GM12878 (cell line): ENCODE measurements around the gene TMEM86B. TPM values are rescaled to one million over a fixed set of nuclear protein-coding genes. Genes with fewer than 3 reads are reported as not detected.

Experiments used
- ATAC-seq: fragments of 200-7000 bp; cut with Tn5 transposase; 3 replicates; pipeline ENCODE4 v1.9.1; 2020; ENCODE audit warnings: mild to moderate bottlenecking, moderate library complexity
- BruUV-seq: library from RNA; stranded (reverse); fragments of 400-500 nt; replicated peaks from 2 replicates; lab custom pipeline; 2021; lab: Mats Ljungman, UMichigan
- CTCF ChIA-PET: fragments of 300-600 bp; sonication (Branson Sonifier 250); formaldehyde crosslinking; extraction: SDS; loops from one replicate; lab custom pipeline; 2021; ENCODE audit warnings: inconsistent platforms; lab: Yijun Ruan, JAX
- POLR2A ChIA-PET: fragments of 350-600 bp; formaldehyde crosslinking; extraction: SDS; loops from one replicate; lab custom pipeline; 2021; ENCODE audit warnings: inconsistent platforms; lab: Charles Lee
- RAD21 ChIA-PET: fragments of 300-600 bp; sonication (Branson Sonifier 250); formaldehyde crosslinking; loops from one replicate; lab custom pipeline; 2023; ENCODE audit warnings: antibody characterized with exemption; ENCODE audit not compliant: unreplicated experiment; lab: Charles Lee
- SMC1A ChIA-PET: fragments of 300-600 bp; sonication (Branson Sonifier 250); formaldehyde crosslinking; loops from one replicate; lab custom pipeline; 2023; ENCODE audit not compliant: unreplicated experiment, uncharacterized antibody; lab: Charles Lee
- DNase-seq: peaks from one replicate; pipeline ENCODE4 v3.0.0-alpha.2; 2011; ENCODE audit warnings: low read depth, low spot score
- FAIRE-seq: peaks from 3 replicates; lab custom pipeline; 2011; peaks lifted over from hg19 to GRCh38; lab: Jason Lieb, UNC
- H2AFZ ChIP-seq: 2 replicates; pipeline ENCODE4 v1.6.0; 2011; ENCODE audit warnings: low read depth, low read length, control low read depth; ENCODE audit not compliant: control insufficient read depth
- H3K27ac ChIP-seq: 2 replicates; pipeline ENCODE4 v1.5.1; 2011; ENCODE audit warnings: control low read depth; ENCODE audit not compliant: control insufficient read depth, insufficient read depth
- H3K27me3 ChIP-seq, 2 experiments: replicated peaks in 1 of 2; 2 replicates each; pipeline versions ENCODE4 v1.6.0 to v1.6.1; 2011; ENCODE audit warnings: low read length in 1 of 2; ENCODE audit not compliant: control insufficient read depth in 2 of 2, insufficient read depth in 2 of 2
- H3K36me3 ChIP-seq, 2 experiments: 2 replicates each; pipeline ENCODE4 v1.5.1; 2011; ENCODE audit warnings: low read length in 1 of 2; ENCODE audit not compliant: control insufficient read depth in 2 of 2, insufficient read depth in 2 of 2
- H3K4me1 ChIP-seq: 2 replicates; pipeline ENCODE4 v1.6.1; 2011; ENCODE audit warnings: mild to moderate bottlenecking, low read length, moderate library complexity, mixed read lengths; ENCODE audit not compliant: control insufficient read depth, insufficient read depth
- H3K4me2 ChIP-seq: 2 replicates; pipeline ENCODE4 v1.6.0; 2011; ENCODE audit warnings: control low read depth; ENCODE audit not compliant: control insufficient read depth, insufficient read depth
- H3K4me3 ChIP-seq: fragments of 200-600 bp; sonication (generic); 2 replicates; pipeline ENCODE4 v1.5.1; 2016
- H3K79me2 ChIP-seq: 2 replicates; pipeline ENCODE4 v1.6.0; 2011; ENCODE audit warnings: low read length; ENCODE audit not compliant: control insufficient read depth, insufficient read depth
- H3K9ac ChIP-seq: 2 replicates; pipeline ENCODE4 v1.8.0; 2011; ENCODE audit warnings: low read length, control low read depth, mixed read lengths; ENCODE audit not compliant: control insufficient read depth, insufficient read depth
- H3K9me3 ChIP-seq: replicated peaks from 3 replicates; pipeline ENCODE4 v1.5.1; 2011; ENCODE audit warnings: mild to moderate bottlenecking, low read length; ENCODE audit not compliant: control insufficient read depth, insufficient read depth
- H4K20me1 ChIP-seq: 2 replicates; pipeline ENCODE4 v1.6.0; 2011; ENCODE audit not compliant: control insufficient read depth, insufficient read depth
- CREM ChIP-seq: IDR thresholded peaks from 2 replicates; pipeline ENCODE4 v1.6.1; 2014; ENCODE audit warnings: antibody characterized with exemption, low read depth
- HSF1 ChIP-seq: fragments of 150-350 bp; IDR thresholded peaks from 2 replicates; pipeline ENCODE4 v1.6.1; 2014; ENCODE audit warnings: mild to moderate bottlenecking, low read depth, low read length
- MAX ChIP-seq: IDR thresholded peaks from 2 replicates; pipeline ENCODE4 v1.6.1; 2012; ENCODE audit warnings: low read depth, low read length, improper control_type of control experiment
- NR2C1 ChIP-seq: fragments of 450-650 bp; IDR thresholded peaks from 2 replicates; pipeline ENCODE4 v1.6.1; 2017; ENCODE audit warnings: antibody characterized with exemption, mild to moderate bottlenecking, moderate library complexity
- PAX5 ChIP-seq: IDR thresholded peaks from 2 replicates; pipeline ENCODE4 v1.6.1; 2011; ENCODE audit warnings: low read depth, low read length, borderline replicate concordance
- POLR2AphosphoS5 ChIP-seq: IDR thresholded peaks from 2 replicates; pipeline ENCODE4 v1.6.1; 2011; ENCODE audit warnings: mild to moderate bottlenecking, low read length, inconsistent platforms
- RAD51 ChIP-seq: fragments of 450-650 bp; IDR thresholded peaks from 2 replicates; pipeline ENCODE4 v1.6.1; 2016; ENCODE audit warnings: moderate library complexity, mild to moderate bottlenecking, inconsistent platforms
- RB1 ChIP-seq: fragments of 450-650 bp; formaldehyde crosslinking; IDR thresholded peaks from 2 replicates; pipeline ENCODE4 v1.6.1; 2017; ENCODE audit warnings: mild to moderate bottlenecking, borderline replicate concordance
- ZBTB11 ChIP-seq: fragments of 450-650 bp; formaldehyde crosslinking; IDR thresholded peaks from 2 replicates; pipeline ENCODE4 v1.5.0; 2022; ENCODE audit warnings: mild to moderate bottlenecking, missing genetic modification characterization
- ZNF384 ChIP-seq: IDR thresholded peaks from 2 replicates; pipeline ENCODE4 v1.6.1; 2012; ENCODE audit warnings: low read depth, mild to moderate bottlenecking, low read length, improper control_type of control experiment, borderline replicate concordance
- ZNF622 ChIP-seq: fragments of 450-650 bp; IDR thresholded peaks from 2 replicates; pipeline ENCODE4 v1.6.1; 2017; ENCODE audit warnings: mild to moderate bottlenecking, inconsistent platforms
- WGBS: methylation state at CpG from one replicate; pipeline ENCODE4 v1.1.6; 2016; ENCODE audit warnings: low lambda C conversion rate; ENCODE audit not compliant: insufficient replicate concordance, insufficient coverage; ENCODE audit errors: missing lambda C conversion rate; 5-methylcytosine and 5-hydroxymethylcytosine counted together
- in situ Hi-C: fragments of 300-500 bp; cut with MboI; formaldehyde crosslinking; loops from 9 replicates; pipeline ENCODE4 v1.14.3; 2018; ENCODE audit warnings: mixed read lengths
- intact Hi-C: fragments of 100-400 bp; cut with micrococcal nuclease; formaldehyde crosslinking; loops from one replicate; pipeline ENCODE4 v1.14.2; 2022; ENCODE audit not compliant: unreplicated experiment
- polyA plus RNA-seq, 11 experiments: library from polyadenylated mRNA; depleted of rRNA in 4 of 11; unstranded in 6 of 11; stranded (reverse) in 5 of 11; fragments of >200 nt; fragmentation: Nextera tagmentation in 4 of 11; fragmentation: Illumina TruSeq in 1 of 11; extraction: Ambion mirVana in 4 of 11; extraction: Trizol in 1 of 11; gene quantifications; 1 replicate in 1 of 11; 2 replicates in 10 of 11; pipeline versions ENCODE4 v1.2.1 to v1.2.3, GENCODE V29; 2011 to 2016; ENCODE audit warnings: inconsistent platforms in 2 of 11, missing spikeins in 2 of 11, low read depth in 1 of 11
- total RNA-seq, 4 experiments: library from RNA; depleted of rRNA in 3 of 4; stranded (reverse); fragments of >200 nt in 3 of 4; fragmentation: Illumina TruSeq in 1 of 4; extraction: Trizol in 1 of 4; gene quantifications; 2 replicates each; pipeline versions ENCODE4 v1.2.1 to v1.2.3, GENCODE V29; 2013 to 2021
- TF ChIP-seq, protein P1 (sequence below): IDR thresholded peaks from 2 replicates; pipeline ENCODE4 v1.6.1; 2011; ENCODE audit warnings: mild to moderate bottlenecking, low read depth, low read length, moderate library complexity; ENCODE audit not compliant: insufficient replicate concordance

Gene TMEM86B
- total and polyA plus RNA-seq, 10 of the 15 experiments (the other 5 are each of a cell fraction or from before 2014, with no cell fraction given) = 0.26 to 10.6 (median 1.8) TPM

- peak; percentile 71 for TF ChIP-seq MAX
Observed at GRCh38 chr19:55179606-55180484, 48.7 kb downstream of the TMEM86B start, which contains the start of gene SYT5 (continued).

GRCh38 chr19:55178781-55179599, 49.6 kb downstream of the TMEM86B start:
- intact Hi-C loops = no loop called here
- Histone ChIP-seq H3K4me2 (peak overlapping the region; percentile 77), H2AFZ (peak overlapping the region; percentile 61), H3K4me1 (peaks cover 12% of the 10 kb centered on the region), H3K9me3 (peaks cover 1% of the 10 kb centered on the region; the same call in 1 of the 3 replicates), H3K27ac (no peak overlapping the region), H3K79me2 (no peaks in the 10 kb centered on the region), H3K27me3 (no peaks in the 10 kb centered on the region; a peak in 2 of 4 replicates), H3K36me3 (no peaks in the 10 kb centered on the region), H4K20me1 (no peaks in the 10 kb centered on the region), H3K4me3 (peak overlapping the region; percentile 35; the same call in 1 of the 2 replicates), H3K9ac (no peak overlapping the region)
- BruUV-seq = no TSS peak
- CTCF ChIA-PET = interaction anchor here (2.0 kb wide), 1 partner anchor 160 kb away, joined by 4 read pairs; the partner anchor contains the start of gene KMT5C
- peak; percentile 90 for FAIRE-seq
- 9% methylated on average over 53 of the region's 61 CpGs for WGBS
- POLR2A ChIA-PET = interaction anchor here (0.7 kb wide), 1 partner anchor 501 kb away, joined by 3 read pairs; no protein-coding TSS in a partner anchor
- RAD21 ChIA-PET = no interaction called here
- DNase-seq = peak; percentile 40
- in situ Hi-C loops = no loop called here
- ATAC-seq = peak; percentile 93
- SMC1A ChIA-PET = interaction anchor here (1.3 kb wide), 1 partner anchor 76 kb away, joined by 3 read pairs; no protein-coding TSS in a partner anchor
- TF ChIP-seq ZBTB11 (CRISPR knock-in tag) (no peak), ZNF384 (peak; percentile 23; the same call in 1 of the 2 replicates), HSF1 (no peak), ZNF622 (no peak), RB1 (peak; percentile 23; the same call in 1 of the 2 replicates), NR2C1 (no peak; the same call in 1 of the 2 replicates), RAD51 (no peak), CREM (peak; percentile 75), POLR2AphosphoS5 (no peak), PAX5 (no peak)
- TF ChIP-seq, protein P1, sequence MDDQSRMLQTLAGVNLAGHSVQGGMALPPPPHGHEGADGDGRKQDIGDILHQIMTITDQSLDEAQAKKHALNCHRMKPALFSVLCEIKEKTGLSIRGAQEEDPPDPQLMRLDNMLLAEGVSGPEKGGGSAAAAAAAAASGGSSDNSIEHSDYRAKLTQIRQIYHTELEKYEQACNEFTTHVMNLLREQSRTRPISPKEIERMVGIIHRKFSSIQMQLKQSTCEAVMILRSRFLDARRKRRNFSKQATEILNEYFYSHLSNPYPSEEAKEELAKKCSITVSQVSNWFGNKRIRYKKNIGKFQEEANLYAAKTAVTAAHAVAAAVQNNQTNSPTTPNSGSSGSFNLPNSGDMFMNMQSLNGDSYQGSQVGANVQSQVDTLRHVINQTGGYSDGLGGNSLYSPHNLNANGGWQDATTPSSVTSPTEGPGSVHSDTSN = no peak
